GM03348 (cell line): ENCODE results near the gene DOCK4.

Source experiments
- DNase-seq: peaks from one replicate; pipeline ENCODE4 v3.0.0; 2012; ENCODE audit warnings: low spot score

The DOCK4 gene

DNA sequence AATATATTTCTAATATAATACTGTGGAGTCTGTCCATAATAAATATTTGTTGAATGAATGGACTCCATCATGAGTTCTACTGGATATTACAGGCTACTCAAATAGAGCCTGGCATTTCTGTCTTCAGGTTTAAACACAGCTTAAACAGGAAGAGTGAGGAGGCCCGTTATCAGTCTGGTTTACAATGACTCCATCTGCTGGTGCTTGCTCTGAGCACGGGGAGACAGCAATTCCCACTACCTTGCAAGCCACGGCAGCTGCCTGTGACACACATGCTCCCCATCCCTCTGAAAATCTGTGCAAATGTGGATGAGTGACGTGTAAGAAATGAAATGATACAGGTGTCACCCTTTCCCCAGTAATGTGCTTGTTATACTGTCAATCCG is 350.4 kb downstream of the DOCK4 start:
- DNase-seq, result peak; percentile 33

DNA sequence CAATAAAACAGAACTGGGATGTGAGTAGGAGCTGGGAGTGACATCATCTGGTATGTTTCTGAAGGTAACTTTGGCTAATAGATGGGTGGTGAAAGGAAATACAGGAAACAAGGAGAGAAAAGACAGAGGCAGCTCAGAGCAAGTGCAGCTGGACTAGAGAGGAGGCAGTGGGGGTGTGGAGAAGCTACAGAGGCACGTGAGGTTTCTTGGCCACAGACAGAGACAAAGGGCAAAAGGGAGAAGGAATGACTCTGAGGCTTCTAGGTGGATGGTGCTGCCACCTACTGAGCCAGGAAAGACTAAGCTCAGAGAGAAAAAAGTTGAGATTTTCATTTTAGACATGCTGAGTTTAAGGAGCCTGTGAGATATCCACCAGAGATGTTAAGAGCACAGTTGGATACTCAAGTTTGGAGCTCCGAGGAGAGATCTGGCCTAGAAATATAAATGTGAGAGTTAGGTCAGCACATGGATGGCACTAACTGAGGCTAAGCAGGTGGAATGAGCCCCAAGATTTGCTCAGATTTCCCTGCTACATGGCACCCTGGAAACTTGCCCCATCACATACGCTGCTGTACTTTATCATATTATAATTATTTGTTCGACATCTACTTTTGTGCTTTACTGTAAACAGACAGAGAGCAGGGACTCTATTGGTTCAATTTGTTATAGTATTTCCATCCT is 350.9 kb downstream of the DOCK4 start:
- DNase-seq, result peak; percentile 79

DNA sequence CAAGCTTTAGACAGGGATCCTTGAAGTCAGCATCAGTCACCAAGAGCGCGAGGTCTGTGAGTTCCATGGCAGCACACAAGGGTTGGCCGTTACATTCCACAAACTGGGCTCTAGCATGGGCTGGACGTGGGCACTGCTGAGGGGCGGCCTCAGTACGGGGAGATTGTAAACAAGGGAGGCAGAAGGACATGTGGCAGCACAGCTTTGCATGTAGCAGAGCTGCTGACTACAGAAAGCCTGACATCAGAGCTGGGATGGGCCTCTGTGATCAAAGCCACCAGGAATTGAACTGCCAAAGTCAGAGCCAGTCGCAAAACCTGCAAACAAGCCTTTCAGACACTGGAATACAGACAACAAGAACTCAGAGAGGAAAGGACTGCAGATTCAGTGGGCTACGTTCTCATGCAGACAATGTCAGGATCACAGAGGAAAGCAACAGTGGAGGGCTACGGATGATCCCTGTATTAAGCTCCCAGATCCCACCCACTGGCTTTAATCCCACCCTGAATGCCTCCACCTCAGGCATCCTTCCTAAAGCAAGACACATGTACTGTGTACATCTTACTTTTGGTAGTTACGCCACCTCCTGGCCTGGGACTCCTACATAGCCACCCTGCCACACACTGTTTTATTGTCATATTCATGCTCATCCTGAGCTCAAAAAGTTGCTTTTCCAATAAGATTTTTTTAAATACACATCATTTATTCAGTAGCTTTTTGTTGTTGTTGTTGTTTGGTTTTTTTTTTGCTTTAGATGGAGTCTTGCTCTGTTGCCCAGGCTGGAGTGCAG is 352.8 kb downstream of the DOCK4 start:
- peak; percentile 16 for DNase-seq

DNA sequence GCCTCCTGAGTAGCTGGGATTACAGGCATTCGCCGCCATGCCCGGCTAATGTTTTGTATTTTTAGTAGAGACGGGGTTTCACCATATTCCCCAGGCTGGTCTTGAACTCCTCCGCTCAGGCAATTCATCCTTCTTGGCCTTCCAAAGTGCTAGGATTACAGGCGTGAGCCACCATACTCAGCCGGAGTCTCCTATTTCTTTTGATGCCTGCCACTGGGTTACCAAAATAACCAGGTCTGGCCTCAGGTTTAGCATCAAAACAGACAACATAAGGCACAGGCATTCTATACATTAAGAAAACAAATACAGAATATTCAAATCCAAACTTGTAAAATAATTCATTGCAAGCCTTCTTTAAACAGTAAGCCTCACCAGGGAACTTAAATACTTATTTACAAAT is 354.1 kb downstream of the DOCK4 start:
- no peak for DNase-seq

DNA sequence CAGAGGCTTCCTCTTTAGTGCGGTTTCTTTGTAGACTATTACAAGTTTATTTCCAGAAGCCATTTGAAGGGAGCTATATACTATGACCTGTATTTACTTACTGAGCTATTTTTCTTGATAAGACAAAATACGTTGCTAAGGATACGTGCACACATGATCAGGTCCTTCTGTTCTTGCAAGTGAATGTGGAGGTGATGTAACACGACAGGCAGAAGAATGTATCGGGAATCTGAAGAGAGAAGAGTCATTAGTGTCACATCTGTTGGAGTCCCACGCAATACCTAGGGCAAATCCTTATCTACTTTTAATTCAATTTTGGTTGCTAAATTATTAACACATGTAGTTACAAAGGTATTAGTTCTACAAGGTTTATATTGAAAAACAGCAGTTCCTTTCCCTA is 359.3 kb downstream of the DOCK4 start:
- DNase-seq, result no peak

DNA sequence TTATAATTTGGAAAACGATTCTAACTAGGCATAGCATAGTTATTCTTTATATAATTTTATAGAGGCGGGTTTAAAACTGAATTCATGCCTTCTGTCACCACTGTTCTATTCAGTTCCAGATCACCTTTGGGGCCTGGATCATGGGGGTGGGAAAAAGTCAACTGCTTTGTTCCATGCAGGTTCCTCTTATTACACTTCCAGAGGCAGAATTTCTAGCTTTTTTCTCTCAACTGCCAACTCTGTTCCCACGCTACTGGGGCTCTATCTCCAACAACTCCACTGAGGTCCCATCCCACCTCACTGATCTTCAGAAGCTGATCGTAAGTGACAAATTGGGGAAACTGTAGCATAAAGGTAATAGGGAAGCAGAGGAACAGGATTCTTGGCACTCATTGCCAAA is 360.3 kb downstream of the DOCK4 start:
- DNase-seq, result no peak

DNA sequence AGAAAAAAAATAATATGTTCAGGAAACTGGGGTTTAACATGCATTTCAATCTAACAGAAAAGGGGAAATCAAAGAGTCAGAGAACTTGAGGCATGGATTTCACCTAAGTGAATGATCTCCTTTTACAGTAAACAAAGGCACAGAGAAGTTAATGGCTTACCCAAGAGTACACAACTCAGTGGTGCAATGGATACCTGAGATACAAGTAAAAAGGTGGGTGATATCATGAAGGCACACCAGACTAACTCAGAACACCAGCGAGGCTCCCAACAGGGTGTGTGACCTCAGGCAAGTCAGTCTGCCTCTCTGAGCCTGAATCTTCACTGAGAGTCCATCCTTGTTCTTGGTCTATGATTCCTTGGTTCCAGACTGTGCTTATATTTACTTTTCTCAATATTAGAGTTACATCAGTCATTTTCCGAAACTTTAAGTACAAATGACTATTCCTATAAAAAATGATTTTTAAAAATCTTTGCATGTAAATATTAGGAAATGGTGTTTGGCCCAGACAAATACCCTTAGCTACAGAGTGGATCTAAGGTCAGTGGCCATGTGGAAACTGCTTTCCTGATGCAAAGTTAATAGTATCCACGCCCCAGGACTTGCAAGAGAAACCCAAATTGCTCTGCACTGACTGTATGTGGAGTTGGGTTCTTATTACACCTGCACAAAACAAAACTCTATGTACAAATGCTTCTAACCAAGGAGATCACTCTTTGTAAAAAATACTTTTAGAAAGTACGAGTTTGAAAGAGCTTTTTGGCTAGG is 361.1 kb downstream of the DOCK4 start:
- DNase-seq, result no peak

DNA sequence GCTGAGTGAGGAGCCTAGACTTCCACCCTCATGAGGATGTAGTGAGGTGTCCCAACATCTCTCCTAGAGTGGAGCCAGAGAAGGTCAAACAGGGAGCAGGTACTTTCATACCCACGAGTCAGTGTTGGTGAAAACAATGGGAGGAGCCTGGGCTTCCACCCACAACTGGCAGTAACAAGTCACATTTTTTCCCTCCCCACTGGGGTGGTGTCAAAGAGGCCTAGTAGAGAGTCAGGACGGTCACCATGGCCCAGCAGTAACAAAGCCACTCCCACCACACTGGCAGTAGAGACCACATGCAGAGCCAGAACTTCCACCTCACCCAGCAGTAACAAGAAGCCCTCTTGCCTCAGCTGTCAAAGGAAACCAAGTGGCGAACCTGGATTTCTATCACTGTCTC is 363.7 kb downstream of the DOCK4 start:
- DNase-seq, result no peak

DNA sequence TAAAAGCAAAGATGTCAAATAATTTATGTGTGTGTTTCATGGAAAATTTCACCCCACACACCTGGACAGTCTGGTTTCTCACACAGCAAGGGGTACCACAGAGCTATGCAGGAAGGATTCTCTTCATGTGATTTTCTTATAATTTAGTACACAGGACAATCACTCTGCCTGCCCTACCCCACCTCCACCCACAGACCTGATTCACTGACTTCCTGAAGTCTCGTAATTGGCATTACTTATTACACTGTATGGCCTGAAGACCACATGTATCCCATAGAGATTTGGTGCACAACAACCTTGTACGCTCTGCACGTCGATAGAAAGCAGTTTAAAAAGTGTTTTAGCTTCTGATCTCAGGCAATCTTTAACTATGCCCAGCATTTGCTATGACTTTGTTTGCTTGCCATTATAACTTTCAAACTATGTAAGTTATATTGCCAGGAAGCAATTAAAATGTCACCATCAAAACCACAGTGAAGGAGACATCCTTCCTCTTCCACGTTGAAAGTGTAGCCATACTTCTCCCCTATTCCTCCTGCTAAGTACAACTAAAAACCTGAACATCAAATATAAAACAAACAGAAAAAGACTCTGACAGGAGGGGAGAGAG is 364.5 kb downstream of the DOCK4 start:
- peak; percentile 16 for DNase-seq

DNA sequence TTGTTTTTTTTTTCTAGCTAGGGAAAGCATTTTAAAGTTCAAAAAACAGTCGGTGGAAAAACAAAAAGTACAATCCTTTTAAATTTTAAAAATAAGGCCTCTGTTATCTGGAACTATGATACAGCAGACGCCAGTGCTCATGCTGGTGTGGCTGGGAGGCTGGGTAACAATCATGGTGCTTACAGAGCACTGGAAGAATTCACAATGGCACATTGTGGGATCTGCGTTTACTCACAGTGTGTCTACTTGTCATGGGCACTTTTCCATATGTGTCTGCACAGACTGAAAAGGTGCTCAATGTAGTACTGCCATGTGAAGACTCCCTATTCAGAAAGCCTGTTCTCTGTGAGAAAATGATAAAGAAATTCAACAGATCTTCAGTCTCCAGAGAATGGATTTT is 365.7 kb downstream of the DOCK4 start:
- DNase-seq, result no peak

DNA sequence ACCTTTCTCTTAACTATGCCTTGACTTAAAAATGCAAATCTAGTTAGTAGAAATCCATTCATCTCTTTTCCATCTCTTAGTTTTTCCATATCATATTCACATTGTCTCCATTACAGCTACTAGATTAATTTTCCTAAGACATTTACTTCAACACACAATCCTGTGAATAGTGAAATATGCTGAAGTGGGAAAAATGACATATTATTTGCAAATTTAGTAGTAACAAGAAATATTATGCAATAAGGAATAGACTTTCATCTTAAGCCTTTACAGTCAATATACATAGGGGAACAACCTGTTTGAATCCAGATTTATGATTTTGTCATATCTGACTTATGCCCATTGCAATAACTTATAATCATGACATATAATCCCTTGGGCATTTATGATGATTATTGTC is 366.9 kb downstream of the DOCK4 start:
- DNase-seq, result no peak

DNA sequence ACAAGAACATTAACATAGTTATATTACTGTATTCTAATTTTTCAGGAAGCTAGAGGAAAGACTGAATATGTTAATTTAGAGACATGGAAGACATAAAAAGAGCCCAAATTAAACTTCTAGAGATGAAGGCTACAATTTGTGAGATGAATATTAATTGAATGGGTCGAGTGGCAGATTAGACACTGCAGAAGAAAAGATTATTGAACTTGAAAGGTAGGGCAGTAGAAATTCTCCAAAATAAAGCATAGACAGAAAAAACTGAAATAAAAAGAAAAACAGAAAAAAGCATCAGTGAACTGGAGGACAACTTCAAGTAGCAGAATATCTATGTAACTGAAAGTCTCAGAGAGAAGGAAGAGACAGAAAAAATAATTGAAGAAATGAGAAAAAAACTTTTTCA is 369.6 kb downstream of the DOCK4 start:
- DNase-seq, result no peak

DNA sequence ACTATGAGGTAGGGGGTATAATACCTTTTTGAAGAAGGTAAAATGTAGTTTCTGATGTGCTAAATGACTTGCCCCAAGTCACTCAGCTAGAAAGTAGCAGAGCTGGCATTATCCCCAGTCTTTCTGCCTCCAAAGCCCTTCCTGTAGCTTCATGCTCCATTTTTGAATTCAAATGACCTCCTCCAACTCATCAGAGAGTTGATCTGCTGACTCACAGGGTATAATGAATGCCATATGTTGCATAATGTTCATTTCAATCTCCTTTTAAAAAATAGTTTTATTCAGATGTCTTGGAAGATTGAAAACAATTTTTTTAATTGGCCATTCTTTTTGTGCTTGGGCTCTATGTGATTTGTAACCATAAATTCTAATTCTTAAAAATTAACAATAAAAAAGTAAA is 371.1 kb downstream of the DOCK4 start:
- DNase-seq, result peak; percentile 80

DNA sequence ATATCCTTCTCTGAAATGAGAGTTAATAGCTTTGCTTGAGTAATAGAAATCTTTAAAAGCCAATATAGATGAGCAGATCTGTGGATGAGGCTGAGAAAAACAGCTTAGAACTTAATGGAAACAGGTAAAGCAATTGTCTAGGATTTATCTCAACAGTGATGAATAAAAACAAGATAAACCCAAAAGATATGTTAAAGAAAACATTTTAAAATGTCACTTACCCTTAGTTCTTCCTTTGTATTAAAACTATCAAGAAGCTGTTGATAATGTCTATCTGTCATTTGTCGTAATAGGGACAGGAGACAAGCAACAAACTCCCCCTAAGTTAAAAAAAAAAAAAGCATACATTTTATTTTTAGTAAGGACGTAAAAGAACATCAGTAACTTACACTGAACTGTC is 371.8 kb downstream of the DOCK4 start:
- no peak for DNase-seq

DNA sequence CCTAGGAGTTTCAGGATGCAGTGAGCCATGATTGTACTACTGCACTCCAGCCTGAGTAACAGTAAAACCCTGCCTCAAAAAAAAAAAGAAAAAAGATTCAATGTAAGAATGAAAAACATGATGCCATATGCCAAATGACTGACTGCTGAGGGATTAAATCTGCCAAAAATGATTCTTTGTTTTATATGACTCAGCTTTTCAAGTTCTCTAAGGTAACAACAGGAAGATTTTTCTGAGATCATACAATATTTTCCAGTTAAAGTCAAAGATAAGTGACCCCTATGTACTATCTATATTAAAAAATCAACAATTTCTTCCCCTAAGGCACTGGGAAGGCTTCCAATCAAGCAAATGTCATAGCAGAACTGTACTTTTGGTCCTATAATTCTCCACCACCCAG is 372.7 kb downstream of the DOCK4 start:
- DNase-seq, result peak; percentile 15

DNA sequence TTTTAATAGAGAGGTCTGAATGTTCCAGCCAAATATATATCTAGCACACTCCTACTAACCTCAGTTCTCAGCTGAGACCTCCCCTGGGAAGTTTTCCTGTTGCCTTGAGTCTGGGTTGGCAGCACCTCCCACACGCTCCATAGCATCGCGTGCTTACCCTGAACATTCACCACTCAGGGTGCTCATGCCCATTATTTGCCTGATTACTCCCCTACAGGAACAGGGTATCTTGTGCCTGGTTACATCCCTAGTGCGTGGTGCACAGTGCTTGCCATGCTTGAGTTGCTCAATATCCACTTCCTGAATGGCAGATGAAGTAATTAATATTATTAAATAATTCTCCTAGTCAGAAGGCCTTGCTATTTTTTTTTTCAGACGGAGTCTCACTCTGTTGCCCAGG is 374.0 kb downstream of the DOCK4 start:
- DNase-seq, result no peak

DNA sequence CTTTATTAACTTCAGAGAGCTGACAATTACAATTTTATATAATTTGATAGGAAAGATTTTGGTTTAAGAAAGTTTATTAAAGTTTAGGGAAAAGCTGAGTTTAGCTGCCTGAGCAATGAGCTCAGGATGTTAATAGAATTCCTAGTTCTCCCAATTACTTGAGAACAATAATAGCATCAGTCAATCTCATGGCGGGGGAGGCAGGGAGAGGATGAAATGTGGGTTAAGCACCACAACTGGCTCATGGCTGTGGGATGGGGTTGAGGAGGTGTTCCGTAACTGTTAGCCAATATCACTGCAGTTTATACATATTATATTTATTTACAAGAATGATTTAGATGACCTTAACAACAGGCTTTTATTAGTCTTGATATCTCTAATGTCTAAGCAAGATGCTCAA is 377.0 kb downstream of the DOCK4 start:
- no peak for DNase-seq

DNA sequence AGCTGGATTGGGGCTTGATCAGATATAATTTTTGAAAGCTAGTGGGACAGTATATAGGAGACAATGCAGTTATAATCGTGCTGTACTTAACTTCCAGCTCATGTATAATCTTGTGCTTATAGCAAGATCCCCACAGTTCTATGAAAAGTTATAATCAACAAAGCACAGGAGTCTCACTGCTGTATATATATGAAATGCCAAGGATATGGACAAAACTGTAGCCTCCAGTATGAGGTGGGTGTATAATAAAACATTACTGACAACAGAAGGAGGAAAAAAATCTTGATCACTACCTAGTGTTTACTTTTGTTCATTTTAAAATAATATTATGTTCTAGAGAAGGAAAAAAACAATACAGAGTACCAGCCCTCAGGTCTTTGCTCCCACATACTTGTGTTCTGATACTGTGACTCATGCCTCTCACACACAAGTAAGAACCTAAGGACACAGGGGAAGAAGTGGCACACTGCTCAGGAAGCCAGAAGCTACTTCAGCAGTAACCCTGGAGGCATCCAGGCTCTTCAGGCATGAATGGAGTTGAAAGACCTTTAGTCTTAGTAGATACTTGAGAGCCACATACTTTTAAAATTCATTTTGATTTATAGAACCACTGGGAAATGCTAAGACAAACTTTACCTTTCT is 378.2 kb downstream of the DOCK4 start:
- peak; percentile 39 for DNase-seq

DNA sequence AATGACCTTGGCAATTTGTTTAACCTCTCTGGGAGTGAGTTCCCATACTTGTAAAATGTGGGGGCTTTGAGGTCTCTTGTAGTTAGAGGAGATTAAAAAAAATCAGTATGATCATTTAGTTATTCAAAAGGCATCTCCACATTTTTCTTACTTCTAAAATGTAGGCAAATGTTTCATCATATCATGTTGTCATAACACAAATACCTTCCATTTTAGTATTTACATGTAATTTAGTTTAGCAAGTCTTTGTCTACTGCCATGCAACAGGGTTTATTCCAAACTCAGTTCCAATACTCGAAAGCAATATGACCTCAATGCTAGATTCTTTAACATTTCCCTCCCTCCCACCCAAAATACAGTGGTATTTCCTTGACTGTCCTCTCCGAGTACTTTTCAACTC is 381.2 kb downstream of the DOCK4 start:
- no peak for DNase-seq

DNA sequence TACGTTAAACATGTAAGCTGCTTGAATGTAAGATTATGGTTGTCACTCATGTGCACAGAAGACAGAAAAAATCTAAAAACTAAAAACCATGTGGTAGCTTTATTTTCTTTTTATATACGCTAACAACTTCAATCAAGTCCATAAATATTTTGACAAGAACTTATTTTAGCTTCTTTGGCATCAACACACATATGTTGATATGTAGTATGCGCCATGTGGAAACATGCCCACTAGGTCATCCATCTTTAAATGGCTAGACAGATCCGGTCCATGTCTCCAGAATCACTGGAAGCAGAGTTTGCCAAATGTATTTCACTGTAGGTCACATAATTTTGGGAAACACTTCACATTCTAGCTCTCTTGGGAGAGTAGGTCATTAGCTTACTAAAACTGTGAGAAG is 382.4 kb downstream of the DOCK4 start:
- no peak for DNase-seq

DNA sequence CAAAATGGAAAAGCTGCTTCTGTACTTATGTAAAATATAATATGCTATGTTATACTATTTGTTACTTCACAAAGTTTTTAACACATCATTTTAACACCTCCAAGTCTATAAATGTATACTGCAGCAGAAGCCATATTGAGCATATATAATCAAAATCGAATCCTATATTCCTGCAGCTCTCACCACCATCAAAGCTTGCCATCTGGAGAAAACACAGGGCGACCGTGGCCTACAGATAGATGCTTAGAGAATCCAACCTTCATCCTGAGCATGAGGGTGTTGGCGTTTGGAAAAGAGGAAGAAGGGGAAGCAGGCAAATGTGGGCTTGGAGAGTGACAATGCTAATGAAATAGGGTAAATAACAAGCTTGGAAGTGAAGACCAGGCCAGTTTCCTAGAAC is 385.2 kb downstream of the DOCK4 start:
- DNase-seq, result no peak

DNA sequence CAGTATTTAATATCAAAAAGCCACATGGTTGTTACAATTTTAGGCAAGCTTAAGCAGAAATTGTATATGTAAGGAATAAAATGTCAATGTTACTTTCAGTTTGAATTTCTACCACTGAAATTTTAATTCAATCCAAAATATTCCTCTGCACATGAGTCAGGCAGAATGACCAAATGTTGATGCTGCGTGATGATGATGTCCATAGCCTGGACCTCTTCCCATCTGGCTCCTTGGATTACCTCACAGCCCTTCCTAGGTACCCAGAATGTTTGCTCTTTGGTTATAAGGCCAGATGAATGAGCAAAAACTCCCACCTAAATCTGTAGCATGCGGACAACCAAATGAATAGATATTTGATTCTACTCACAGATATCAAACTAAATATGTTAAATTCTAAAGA is 385.6 kb downstream of the DOCK4 start:
- DNase-seq, result no peak
